ENCODE results near the gene SYT3.

- TF ChIP-seq CTCF (optimal IDR thresholded peaks at IDR 0.05 in 1 of 3, IDR thresholded peaks at IDR 0.05 in 1 of 3, conservative IDR thresholded peaks at IDR 0.05 in 1 of 3; ENCODE audit: extremely low read depth in 1 of 3, insufficient read depth in 2 of 3, low read length in 3 of 3) (no peak), EZH2 (IDR thresholded peaks at IDR 0.05; ENCODE audit: low read length) (no peak)
These were observed 5.7 kb downstream of the SYT3 start for GRCh38 chr19:50633973-50634372.
